GM18526 (cell line): ENCODE data around the gene RAVER1.

Experiments
- POLR2A ChIP-seq: IDR thresholded peaks from 3 replicates; pipeline ENCODE4 v1.6.1; 2011; ENCODE audit not compliant: insufficient read length; ENCODE audit errors: extremely low read depth

Gene RAVER1, protein sequence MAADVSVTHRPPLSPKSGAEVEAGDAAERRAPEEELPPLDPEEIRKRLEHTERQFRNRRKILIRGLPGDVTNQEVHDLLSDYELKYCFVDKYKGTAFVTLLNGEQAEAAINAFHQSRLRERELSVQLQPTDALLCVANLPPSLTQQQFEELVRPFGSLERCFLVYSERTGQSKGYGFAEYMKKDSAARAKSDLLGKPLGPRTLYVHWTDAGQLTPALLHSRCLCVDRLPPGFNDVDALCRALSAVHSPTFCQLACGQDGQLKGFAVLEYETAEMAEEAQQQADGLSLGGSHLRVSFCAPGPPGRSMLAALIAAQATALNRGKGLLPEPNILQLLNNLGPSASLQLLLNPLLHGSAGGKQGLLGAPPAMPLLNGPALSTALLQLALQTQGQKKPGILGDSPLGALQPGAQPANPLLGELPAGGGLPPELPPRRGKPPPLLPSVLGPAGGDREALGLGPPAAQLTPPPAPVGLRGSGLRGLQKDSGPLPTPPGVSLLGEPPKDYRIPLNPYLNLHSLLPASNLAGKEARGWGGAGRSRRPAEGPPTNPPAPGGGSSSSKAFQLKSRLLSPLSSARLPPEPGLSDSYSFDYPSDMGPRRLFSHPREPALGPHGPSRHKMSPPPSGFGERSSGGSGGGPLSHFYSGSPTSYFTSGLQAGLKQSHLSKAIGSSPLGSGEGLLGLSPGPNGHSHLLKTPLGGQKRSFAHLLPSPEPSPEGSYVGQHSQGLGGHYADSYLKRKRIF

DNA sequence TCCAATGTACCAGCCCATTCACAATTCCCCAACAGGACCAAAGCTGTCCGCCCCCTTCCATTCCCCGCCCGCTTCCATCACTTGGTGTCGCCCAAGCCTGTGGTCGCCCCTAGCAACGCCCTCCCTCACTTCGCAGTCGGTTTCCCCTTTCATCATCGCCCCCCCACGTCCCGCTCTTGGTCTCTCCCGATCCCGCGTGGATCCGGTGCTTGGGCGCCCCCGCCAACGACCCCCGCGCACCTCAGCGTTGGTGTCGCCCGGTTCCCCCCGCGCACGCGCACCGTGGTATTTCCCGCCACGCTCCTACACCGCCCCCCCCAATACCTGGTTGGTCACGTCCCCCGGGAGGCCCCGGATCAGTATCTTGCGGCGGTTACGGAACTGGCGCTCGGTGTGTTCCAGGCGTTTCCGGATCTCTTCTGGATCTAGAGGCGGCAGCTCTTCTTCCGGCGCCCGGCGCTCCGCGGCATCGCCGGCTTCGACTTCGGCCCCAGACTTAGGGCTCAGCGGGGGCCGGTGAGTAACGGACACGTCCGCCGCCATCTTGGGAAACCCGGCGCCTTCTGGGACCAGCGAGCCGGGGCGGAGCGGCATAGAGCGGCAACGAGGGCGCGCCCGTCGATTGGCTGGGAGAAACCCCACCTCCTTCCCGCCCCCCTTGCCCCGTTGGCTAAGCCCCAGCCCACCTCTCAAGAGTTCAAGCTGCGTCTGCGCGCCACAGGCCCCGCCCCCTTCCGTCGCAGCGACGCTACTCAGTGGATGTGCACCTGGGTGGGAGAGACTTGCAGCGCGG is at the start of gene RAVER1:
RAVER1 (minus strand) TSS at position 565 of the 793 bp plus-strand sequence; CDS start at position 543, 22 bp downstream.
- peak; percentile 92 for TF ChIP-seq POLR2A

DNA sequence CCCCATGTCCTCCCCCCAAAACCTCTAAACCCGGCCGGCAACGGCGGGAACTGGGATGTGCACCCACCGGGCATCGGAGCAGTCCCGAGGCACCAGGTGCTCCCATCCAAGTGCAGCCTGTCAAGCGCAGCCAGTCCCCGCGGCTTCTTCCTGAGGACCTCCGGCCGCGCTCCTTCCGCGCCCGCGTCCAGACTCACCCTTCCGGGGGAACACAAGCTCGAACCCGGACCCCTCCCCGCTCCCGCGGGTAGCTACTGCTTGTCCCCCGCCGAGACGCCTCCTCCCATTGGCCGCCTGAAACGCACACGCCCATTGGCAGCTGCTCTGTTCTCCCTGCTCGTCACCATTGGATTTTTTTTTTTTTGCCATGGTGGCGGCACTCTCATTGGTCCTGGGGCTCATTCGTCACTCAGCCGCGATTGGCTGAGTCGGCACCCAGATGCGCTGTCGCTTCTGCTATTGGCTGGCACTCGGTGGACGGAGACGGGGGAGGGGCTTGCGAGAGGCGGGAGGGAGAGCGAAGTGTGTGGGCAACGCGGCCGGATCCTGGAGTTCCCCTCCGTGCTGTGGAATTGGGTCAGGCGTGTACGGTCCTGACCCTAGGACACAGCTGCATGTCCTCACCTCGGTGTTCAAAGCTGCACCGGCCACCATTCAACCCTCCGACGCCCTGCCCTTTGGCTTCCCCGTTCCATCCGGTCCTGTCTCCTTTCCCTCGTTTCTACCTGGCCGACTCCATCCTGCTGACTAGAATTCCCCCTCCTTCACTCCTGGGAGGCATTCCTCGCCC is 47.2 kb upstream of the RAVER1 start, which contains the start of gene TYK2:
TYK2 (minus strand) TSS at position 260 of the 790 bp plus-strand sequence. CDS start 2,166 bp downstream, outside the sequence.
- TF ChIP-seq POLR2A: peak; percentile 73

DNA sequence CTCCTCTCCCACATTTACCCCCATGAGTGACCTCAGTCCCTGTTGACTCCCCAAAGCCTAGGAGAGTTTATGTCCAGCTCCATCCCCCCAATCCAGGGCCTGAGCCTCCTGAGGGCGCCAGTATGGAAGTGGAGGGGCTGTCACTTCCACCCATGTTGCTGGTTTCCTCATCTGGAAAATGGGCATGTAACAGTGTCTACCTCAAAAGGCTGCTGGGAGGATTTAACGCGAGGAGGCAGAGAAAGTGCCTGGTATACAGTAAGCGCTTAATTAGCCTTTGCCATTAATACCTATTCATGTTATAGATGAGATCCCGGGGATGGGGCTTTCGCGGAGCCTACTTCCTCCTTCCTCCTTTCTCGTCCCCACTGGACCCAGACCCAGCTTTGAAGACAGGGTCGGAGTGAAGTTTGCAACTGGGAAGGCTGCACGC is 46.6 kb upstream of the RAVER1 start:
- TF ChIP-seq POLR2A: no peak

DNA sequence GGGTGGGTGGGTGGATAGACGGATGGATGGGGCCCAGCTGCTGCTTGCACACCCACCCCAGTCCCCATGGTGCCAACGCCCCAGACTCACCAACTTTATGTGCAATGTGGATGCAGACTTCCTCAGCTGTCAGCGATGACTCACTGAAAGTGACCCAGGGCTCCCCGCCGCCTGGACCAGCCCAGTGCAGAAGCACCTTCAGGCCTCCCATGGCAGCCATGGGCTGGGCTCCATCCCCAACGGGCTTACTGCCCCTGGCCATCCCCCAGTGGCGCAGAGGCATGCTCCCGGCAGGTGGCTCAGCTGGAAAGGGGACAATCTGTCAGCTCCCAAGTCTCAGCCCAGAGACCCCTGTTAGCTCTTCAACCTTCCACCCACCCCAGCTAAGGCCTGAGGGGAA is 44.8 kb upstream of the RAVER1 start:
- no peak for TF ChIP-seq POLR2A

DNA sequence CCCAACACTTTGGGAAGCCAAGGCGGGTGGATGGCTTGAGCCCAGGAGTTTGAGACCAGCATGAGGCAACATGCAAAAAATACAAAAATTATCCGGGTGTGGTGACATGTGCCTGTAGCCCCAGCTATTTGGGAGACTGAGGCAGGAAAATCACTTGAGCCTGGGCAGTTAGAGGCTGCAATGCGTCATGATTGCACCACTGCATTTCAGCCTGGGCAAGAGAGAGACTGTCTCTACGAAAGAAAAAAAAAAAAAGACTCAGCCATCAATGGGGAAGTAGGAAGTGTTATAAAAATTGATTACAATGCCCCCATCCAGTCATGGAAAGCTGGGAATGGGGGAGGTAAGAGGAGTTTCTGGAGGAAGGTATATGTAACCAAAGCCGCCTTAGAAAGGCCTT is 41.6 kb upstream of the RAVER1 start:
- no peak for TF ChIP-seq POLR2A

DNA sequence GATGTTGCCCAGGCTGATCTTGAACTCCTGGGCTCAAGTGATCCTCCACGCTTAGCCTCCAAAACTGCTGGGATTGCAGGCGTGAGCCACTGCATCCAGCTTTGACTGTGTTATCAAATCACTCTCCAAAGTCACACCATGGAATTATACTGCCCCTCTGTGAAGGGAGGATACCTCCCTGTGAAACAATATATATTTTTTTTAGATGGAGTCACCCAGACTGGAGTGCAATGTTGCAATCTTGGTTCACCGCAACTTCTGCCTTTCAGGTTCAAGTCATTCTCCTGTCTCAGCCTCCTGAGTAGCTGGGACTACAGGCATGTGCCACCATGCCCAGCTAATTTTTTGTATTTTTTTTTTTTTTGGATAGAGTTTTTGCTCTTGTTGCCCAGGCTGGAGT is 39.4 kb upstream of the RAVER1 start:
- no peak for TF ChIP-seq POLR2A

DNA sequence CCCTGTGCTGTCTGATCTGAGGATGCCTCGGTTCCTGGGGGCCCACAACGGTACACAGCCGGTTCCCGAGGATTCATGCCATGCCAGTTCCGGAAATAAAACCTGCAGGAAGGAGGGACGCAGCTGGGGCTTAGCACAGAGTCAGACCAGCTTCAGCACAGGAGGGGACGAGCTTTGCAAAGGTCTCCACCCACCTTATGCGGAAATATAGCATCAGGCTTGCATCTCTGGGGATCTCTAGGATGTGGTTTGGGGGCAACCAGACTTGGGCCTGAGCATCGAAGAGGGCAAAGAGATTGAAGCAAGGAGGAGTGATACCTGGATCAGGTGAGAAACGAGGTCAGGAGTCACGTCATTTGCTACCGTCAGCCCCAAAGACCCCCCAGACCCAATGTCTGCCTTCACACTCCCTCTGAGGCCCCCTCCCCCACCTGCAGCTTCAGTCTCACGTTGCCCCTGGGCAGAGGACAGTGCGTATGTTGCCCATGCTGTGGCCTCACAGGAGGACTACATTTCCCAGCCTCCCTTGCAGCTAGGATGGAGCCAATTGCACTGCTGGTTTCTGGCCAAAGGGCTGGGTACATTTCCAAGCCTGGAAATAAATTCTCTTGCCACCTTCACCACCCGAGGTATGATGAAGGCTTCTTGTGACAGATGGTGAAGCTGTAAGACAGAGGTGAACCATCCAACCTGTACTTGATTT is 34.9 kb upstream of the RAVER1 start:
- no peak for TF ChIP-seq POLR2A

DNA sequence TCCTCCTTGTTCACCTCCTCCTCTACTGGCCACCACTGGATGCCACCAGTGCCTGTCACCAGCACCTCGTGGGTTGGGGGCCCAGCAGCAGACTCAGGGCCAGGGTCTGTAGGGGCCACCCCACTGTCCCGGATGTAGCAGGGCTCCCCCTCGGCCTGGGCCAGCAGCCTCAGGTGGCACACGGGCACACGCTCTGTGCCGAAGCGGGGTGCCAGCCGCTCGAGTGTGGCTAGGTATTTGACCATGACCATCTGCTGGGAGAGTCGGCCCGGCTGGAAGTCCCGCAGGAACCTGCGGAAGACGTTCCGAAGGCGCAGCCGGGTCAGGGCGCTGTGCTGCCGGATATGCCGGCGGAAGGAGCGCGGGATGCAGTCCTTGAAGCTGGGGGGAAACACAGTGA is 32.2 kb upstream of the RAVER1 start:
- TF ChIP-seq POLR2A: no peak

DNA sequence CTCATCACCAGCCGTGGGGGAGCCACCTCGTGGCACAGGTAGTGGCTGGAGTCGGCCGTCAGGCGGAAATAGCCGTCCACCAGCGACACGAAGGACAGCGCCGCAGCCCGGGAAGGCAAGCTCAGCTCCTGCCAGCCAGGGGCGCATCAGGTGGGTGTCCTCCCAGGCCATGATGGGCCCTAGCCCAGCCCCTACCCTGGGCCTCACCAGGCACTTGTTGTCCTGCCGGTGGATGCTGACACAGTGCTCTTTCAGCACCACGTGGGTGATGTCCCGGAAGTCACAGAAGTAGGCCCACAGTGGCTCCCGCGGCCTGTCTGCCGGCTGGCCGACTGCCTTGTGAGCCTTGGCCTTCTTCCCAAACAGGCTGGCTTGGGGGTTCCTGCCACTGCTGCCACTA is 31.3 kb upstream of the RAVER1 start:
- TF ChIP-seq POLR2A: no peak

DNA sequence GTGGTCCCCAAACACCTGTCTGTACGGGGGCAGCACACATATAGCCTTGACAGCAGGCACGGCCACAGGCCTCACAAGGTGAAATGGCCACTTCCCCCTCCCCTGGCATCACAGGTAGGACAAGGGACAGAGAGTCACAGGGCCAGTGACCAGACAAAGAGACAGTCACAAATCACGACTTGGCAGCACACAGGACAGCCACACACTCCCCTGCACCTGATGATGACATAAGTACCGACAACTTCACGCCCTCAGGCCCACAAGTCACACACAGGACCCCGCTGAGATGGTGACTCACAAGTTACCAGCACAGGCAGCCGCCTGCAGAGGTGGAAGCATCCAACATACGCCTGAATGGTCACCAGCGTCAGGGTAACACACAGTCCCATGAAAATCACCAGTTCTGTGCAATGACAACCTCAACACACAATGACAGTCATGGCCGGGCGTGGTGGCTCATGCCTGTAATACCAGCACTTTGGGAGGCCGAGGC is 30.5 kb upstream of the RAVER1 start:
- no peak for TF ChIP-seq POLR2A

DNA sequence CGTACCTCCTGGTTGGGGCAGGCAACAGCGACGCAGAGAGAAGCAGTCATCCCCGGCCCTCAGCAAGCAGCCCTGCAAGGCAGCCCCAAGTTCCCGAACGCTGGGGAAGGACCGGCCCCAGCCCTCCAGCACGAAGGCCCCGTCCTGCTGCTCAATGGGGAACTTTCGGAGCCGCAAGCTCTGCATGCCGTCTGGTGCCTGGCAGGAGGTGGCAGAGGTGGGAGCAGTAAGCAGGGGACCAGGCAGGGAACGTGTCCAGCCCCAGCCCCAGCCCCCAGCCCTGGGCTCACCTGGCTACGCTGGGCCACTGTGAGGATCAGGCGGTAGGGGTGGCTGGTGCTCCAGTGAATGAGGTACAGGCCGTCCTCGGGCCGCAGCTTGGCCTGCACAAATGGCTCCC is 28.9 kb upstream of the RAVER1 start:
- TF ChIP-seq POLR2A: no peak

DNA sequence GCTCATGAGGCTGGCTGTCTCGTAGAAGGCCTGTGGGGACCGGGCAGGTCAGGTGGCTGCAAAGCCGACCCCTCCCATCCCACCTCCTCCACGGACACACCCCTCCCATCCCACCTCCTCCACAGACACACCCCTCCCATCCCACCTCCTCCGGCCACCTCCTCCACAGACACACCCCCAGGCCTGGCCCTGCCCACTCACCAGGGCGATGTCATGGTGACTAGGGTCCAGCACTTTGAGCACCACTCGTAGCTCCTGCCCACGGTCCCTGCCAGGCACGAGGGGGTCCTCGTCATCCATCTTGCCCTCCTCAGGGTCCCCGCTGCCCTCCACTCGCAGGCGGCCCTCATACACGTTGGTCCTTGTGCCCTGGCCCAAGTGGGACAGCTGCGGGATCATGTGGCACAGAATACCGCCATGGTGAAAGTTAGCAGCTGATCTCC is 28.3 kb upstream of the RAVER1 start:
- no peak for TF ChIP-seq POLR2A

DNA sequence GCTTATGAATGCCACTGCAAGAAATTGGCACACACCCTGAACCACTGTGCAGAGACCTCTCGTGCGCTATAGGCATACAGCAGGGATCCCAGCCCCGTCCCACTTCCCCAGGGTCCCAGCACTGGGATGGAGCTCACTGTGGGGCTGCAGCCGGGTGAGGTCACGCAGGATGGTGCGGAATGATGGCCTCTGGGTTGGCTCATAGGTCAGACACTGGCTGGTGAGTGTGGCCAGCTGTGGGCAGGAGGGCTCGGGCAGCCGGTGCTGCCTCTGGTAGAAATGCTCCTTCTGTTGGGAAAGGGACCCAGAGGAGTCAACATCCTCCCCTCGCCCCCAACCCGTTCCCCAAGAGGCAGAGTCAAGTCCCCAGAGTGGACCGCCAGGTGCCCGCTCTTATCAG is 23.1 kb upstream of the RAVER1 start:
- no peak for TF ChIP-seq POLR2A
